KMS-11 (cell line): ENCODE data around the gene MRPL23.

ENCODE experiments used
- H2AFZ ChIP-seq: fragments of 200-600 bp; sonication (generic); 2 replicates; pipeline ENCODE4 v1.6.1; 2016; ENCODE audit warnings: antibody characterized with exemption, mixed run types, low read depth
- H3K27ac ChIP-seq: fragments of 200-600 bp; sonication (generic); 2 replicates; pipeline ENCODE4 v1.6.1; 2016; ENCODE audit warnings: mild to moderate bottlenecking, mixed run types
- H3K27me3 ChIP-seq: fragments of 200-600 bp; sonication (generic); 2 replicates; pipeline ENCODE4 v1.6.1; 2017; ENCODE audit warnings: mild to moderate bottlenecking, low read depth, mixed run types, moderate library complexity; ENCODE audit not compliant: insufficient read depth
- H3K36me3 ChIP-seq: fragments of 200-600 bp; sonication (generic); 2 replicates; pipeline ENCODE4 v1.6.1; 2017; ENCODE audit warnings: mild to moderate bottlenecking, mixed run types; ENCODE audit not compliant: insufficient read depth
- H3K4me1 ChIP-seq: fragments of 200-600 bp; sonication (generic); 2 replicates; pipeline ENCODE4 v1.6.1; 2016; ENCODE audit warnings: mild to moderate bottlenecking, low read depth, mixed run types; ENCODE audit not compliant: poor library complexity, severe bottlenecking
- H3K4me2 ChIP-seq: fragments of 200-600 bp; sonication (generic); 2 replicates; pipeline ENCODE4 v1.7.0; 2016; ENCODE audit warnings: mild to moderate bottlenecking, mixed run types
- H3K4me3 ChIP-seq: fragments of 200-600 bp; sonication (generic); IDR thresholded peaks from 2 replicates; pipeline ENCODE4 v1.6.1; 2017; ENCODE audit warnings: low read depth, low read length, mixed read lengths; ENCODE audit not compliant: insufficient read depth
- H3K79me2 ChIP-seq: fragments of 200-600 bp; sonication (generic); 2 replicates; pipeline ENCODE4 v1.6.1; 2016; ENCODE audit warnings: low read depth, mixed run types; ENCODE audit not compliant: insufficient read depth
- H3K9ac ChIP-seq: fragments of 200-600 bp; sonication (generic); 2 replicates; pipeline ENCODE4 v1.6.1; 2016; ENCODE audit warnings: mild to moderate bottlenecking, mixed run types
- H4K20me1 ChIP-seq: fragments of 200-600 bp; sonication (generic); 2 replicates; pipeline ENCODE4 v1.6.1; 2016; ENCODE audit warnings: mild to moderate bottlenecking, mixed run types; ENCODE audit not compliant: insufficient read depth
- TF ChIP-seq, protein P1 (sequence below): fragments of 200-600 bp; sonication (generic); conservative IDR thresholded peaks from 2 replicates; pipeline ENCODE4 v1.6.1; 2017; ENCODE audit warnings: low read depth, mild to moderate bottlenecking, antibody characterized with exemption, low read length, moderate library complexity, mixed read lengths

The MRPL23 gene

DNA sequence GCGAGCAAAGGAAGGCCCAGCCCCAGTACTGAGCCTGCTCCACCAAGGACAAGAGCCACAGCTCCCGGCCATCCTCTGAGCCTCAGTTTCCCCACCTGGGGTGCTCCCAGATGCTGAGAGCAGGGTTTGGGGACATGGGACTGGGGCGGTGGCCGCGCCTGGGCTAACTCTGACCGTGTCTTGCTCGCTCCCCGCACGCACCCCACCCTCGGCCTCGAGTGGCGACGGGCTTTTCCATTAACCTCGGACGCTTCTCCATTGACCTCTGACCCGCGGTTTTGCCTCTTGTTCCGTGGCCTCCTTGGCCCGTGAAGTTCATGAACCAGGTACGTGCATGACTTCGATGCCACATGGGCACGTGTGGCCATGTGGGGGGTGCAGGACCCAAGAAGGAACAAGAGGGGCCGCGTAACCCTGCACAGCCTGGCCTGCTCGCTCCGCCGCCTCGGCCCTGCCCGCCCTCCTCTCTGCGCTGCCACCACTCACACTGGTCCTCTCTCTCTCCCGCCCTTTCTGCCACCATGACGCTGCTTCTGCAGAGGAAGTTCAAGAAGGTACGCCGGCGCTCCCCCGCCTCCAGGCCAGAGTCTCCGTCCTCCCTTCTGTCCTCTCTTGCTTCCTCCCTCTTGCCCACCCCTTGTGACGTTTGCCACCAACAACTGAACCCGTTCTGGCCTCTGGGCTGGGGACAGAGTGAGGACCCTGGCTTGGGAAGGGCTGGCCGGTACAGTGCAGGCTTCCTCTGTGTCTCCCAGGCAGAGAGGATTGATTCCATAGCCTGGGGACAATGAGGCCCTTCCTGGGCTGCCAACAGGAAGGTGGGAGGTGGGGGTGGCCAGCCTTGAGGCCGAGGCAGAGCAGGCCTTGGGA lies 20.7 kb upstream of the MRPL23 start:
- Histone ChIP-seq H3K79me2 (no peaks in the 10 kb centered on the region), H3K9ac (no peak overlapping the region), H3K4me3 (no peak overlapping the region), H3K4me1 (no peaks in the 10 kb centered on the region), H3K27me3 (peaks cover 91% of the 10 kb centered on the region), H2AFZ (no peak overlapping the region), H3K36me3 (no peaks in the 10 kb centered on the region), H4K20me1 (no peaks in the 10 kb centered on the region), H3K4me2 (no peak overlapping the region), H3K27ac (no peak overlapping the region)
- TF ChIP-seq, protein P1, sequence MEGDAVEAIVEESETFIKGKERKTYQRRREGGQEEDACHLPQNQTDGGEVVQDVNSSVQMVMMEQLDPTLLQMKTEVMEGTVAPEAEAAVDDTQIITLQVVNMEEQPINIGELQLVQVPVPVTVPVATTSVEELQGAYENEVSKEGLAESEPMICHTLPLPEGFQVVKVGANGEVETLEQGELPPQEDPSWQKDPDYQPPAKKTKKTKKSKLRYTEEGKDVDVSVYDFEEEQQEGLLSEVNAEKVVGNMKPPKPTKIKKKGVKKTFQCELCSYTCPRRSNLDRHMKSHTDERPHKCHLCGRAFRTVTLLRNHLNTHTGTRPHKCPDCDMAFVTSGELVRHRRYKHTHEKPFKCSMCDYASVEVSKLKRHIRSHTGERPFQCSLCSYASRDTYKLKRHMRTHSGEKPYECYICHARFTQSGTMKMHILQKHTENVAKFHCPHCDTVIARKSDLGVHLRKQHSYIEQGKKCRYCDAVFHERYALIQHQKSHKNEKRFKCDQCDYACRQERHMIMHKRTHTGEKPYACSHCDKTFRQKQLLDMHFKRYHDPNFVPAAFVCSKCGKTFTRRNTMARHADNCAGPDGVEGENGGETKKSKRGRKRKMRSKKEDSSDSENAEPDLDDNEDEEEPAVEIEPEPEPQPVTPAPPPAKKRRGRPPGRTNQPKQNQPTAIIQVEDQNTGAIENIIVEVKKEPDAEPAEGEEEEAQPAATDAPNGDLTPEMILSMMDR = no peak

DNA sequence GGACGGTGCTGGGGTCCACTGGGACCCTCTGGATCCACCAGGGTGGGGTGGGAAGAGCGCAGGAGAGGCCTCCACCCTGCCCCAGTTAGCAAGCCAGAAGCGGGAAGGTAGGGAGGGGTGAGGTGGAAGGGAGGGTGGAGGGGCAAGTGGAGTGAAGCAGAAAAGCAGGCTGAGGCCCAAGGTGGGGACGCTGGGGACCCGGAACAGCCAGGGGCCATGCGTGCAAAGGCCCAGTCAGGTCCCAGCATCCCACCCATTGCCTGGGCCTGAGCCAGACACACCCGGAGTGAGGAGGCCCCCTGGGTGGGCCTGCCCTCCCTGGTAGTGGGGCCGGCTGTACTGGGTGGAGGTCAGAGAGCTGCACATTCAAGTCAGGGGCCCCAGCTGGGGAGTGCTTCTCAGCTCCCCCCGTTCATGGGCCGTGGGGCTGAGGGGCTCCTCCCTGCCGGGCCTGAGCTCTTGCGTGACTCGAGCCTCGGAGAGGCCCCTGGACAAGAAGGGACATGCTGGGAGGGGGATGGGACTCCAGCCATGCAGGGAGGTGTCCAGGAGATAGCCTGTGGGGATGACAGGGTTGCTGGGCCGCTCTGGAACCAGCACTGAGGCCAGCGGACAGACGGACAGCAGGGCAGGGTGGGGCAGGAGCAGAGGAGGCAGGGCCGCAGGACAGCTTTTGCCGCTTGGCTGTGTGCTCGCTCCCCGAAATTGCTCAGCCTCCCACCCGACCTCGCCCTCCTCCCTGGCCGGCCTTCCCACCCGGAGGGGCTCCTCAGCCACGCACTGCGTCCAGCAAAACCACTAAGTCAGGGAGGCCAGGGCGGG lies 19.9 kb upstream of the MRPL23 start:
- no peak overlapping the region for H3K27ac ChIP-seq

DNA sequence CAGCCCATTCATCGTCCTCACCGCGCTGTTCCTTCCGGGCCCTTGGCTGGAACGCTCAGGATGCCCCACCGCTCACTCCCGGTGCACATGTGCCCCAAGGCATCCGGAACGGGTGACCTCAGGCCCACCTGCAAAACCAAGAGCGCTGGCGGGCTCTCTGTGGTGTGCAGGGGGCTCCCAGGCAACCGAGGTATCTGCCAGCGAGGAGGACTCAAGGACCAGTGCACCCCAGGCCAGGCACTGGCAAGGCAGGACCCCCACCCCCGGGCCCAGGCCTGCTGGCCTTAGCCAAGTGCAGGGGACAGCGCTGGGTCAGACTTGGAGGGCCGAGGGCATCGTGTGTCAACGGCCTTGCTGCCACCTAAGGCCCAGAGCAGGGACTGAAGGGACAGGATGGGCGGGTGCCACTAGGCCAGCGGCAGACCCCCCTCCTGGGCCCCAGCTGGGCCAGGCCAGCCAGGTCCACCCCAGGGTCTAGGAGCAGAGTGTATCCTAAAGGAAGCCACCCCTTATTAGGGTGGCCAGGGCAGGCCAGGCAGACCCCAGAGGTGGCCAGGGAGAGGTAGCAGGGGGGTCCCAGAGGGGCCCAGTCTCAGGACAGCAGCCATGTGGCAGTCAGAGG lies 19.2 kb upstream of the MRPL23 start:
- Histone ChIP-seq H3K27ac (no peak overlapping the region), H3K4me2 (no peak overlapping the region), H2AFZ (no peak overlapping the region), H3K4me1 (no peaks in the 10 kb centered on the region), H3K36me3 (no peaks in the 10 kb centered on the region), H3K27me3 (peaks cover 91% of the 10 kb centered on the region), H3K9ac (no peak overlapping the region), H4K20me1 (no peaks in the 10 kb centered on the region), H3K4me3 (no peak overlapping the region), H3K79me2 (no peaks in the 10 kb centered on the region)
- TF ChIP-seq, protein P1 = no peak

More for the DNA sequence above, 19.9 kb upstream of the MRPL23 start:
- H2AFZ ChIP-seq = no peak overlapping the region
- no peaks in the 10 kb centered on the region for H4K20me1 ChIP-seq
- H3K36me3 ChIP-seq = no peaks in the 10 kb centered on the region
- H3K4me2 ChIP-seq = no peak overlapping the region
- no peaks in the 10 kb centered on the region for H3K4me1 ChIP-seq
- H3K79me2 ChIP-seq = no peaks in the 10 kb centered on the region
- TF ChIP-seq, protein P1 = no peak
- peaks cover 91% of the 10 kb centered on the region for H3K27me3 ChIP-seq
- H3K4me3 ChIP-seq = no peak overlapping the region
- H3K9ac ChIP-seq = no peak overlapping the region

DNA sequence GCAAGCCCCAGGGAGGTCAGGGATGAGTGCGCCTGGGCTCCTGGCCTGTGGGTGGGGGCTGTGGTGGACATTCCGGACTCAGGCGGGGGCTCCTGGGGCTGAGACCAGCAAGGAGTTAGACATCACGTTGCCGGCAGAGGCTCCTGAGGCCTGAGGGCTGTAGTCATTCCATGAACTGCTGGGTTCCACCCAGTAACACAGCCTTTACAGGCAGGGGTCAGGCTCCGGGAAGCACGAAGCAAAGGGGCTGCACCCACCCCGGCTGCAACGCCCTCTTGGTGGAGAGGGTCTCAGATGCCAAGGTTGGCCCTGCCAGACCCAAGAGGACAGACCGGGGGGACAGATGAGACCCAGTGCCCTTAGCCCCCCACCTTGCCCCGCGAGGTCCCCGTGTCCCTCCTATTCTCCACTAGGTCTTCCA lies 18.7 kb upstream of the MRPL23 start:
- TF ChIP-seq, protein P1 = no peak
- Histone ChIP-seq H3K27ac (no peak overlapping the region), H3K4me3 (no peak overlapping the region), H3K4me1 (no peaks in the 10 kb centered on the region), H3K79me2 (no peaks in the 10 kb centered on the region), H2AFZ (no peak overlapping the region), H3K36me3 (no peaks in the 10 kb centered on the region), H3K9ac (no peak overlapping the region), H3K27me3 (peaks cover 93% of the 10 kb centered on the region), H4K20me1 (no peaks in the 10 kb centered on the region), H3K4me2 (no peak overlapping the region)
